KMS-11 (cell line): ENCODE measurements around the gene NEU1.

Experiments
- H2AFZ ChIP-seq: fragments of 200-600 bp; sonication (generic); 2 replicates; pipeline ENCODE4 v1.6.1; 2016; ENCODE audit warnings: antibody characterized with exemption, mixed run types, low read depth
- H3K27ac ChIP-seq: fragments of 200-600 bp; sonication (generic); 2 replicates; pipeline ENCODE4 v1.6.1; 2016; ENCODE audit warnings: mild to moderate bottlenecking, mixed run types
- H3K27me3 ChIP-seq: fragments of 200-600 bp; sonication (generic); 2 replicates; pipeline ENCODE4 v1.6.1; 2017; ENCODE audit warnings: mild to moderate bottlenecking, low read depth, mixed run types, moderate library complexity; ENCODE audit not compliant: insufficient read depth
- H3K36me3 ChIP-seq: fragments of 200-600 bp; sonication (generic); 2 replicates; pipeline ENCODE4 v1.6.1; 2017; ENCODE audit warnings: mild to moderate bottlenecking, mixed run types; ENCODE audit not compliant: insufficient read depth
- H3K4me1 ChIP-seq: fragments of 200-600 bp; sonication (generic); 2 replicates; pipeline ENCODE4 v1.6.1; 2016; ENCODE audit warnings: mild to moderate bottlenecking, low read depth, mixed run types; ENCODE audit not compliant: poor library complexity, severe bottlenecking
- H3K4me2 ChIP-seq: fragments of 200-600 bp; sonication (generic); 2 replicates; pipeline ENCODE4 v1.7.0; 2016; ENCODE audit warnings: mild to moderate bottlenecking, mixed run types
- H3K4me3 ChIP-seq: fragments of 200-600 bp; sonication (generic); IDR thresholded peaks from 2 replicates; pipeline ENCODE4 v1.6.1; 2017; ENCODE audit warnings: low read depth, low read length, mixed read lengths; ENCODE audit not compliant: insufficient read depth
- H3K79me2 ChIP-seq: fragments of 200-600 bp; sonication (generic); 2 replicates; pipeline ENCODE4 v1.6.1; 2016; ENCODE audit warnings: low read depth, mixed run types; ENCODE audit not compliant: insufficient read depth
- H3K9ac ChIP-seq: fragments of 200-600 bp; sonication (generic); 2 replicates; pipeline ENCODE4 v1.6.1; 2016; ENCODE audit warnings: mild to moderate bottlenecking, mixed run types
- H4K20me1 ChIP-seq: fragments of 200-600 bp; sonication (generic); 2 replicates; pipeline ENCODE4 v1.6.1; 2016; ENCODE audit warnings: mild to moderate bottlenecking, mixed run types; ENCODE audit not compliant: insufficient read depth
- TF ChIP-seq, protein P1 (sequence below): fragments of 200-600 bp; sonication (generic); conservative IDR thresholded peaks from 2 replicates; pipeline ENCODE4 v1.6.1; 2017; ENCODE audit warnings: low read depth, mild to moderate bottlenecking, antibody characterized with exemption, low read length, moderate library complexity, mixed read lengths

NEU1 gene

GRCh38 chr6:31877125-31877650 lies 14.6 kb upstream of the NEU1 start:
- Histone ChIP-seq H3K36me3 (no peaks in the 10 kb centered on the region), H2AFZ (no peak overlapping the region), H3K4me3 (no peak overlapping the region), H3K4me2 (no peak overlapping the region), H3K27ac (no peak overlapping the region), H3K79me2 (no peaks in the 10 kb centered on the region), H3K27me3 (no peaks in the 10 kb centered on the region), H3K9ac (no peak overlapping the region), H3K4me1 (peaks cover 10% of the 10 kb centered on the region), H4K20me1 (no peaks in the 10 kb centered on the region)
- TF ChIP-seq, protein P1, sequence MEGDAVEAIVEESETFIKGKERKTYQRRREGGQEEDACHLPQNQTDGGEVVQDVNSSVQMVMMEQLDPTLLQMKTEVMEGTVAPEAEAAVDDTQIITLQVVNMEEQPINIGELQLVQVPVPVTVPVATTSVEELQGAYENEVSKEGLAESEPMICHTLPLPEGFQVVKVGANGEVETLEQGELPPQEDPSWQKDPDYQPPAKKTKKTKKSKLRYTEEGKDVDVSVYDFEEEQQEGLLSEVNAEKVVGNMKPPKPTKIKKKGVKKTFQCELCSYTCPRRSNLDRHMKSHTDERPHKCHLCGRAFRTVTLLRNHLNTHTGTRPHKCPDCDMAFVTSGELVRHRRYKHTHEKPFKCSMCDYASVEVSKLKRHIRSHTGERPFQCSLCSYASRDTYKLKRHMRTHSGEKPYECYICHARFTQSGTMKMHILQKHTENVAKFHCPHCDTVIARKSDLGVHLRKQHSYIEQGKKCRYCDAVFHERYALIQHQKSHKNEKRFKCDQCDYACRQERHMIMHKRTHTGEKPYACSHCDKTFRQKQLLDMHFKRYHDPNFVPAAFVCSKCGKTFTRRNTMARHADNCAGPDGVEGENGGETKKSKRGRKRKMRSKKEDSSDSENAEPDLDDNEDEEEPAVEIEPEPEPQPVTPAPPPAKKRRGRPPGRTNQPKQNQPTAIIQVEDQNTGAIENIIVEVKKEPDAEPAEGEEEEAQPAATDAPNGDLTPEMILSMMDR, result no peak

- Histone ChIP-seq H3K4me3 (no peak overlapping the region), H3K4me1 (peaks cover 7% of the 10 kb centered on the region), H3K79me2 (no peaks in the 10 kb centered on the region), H3K27ac (no peak overlapping the region), H4K20me1 (no peaks in the 10 kb centered on the region), H3K36me3 (no peaks in the 10 kb centered on the region), H3K9ac (no peak overlapping the region), H3K4me2 (no peak overlapping the region), H3K27me3 (no peaks in the 10 kb centered on the region), H2AFZ (no peak overlapping the region)
- TF ChIP-seq, protein P1, result no peak
Observed at GRCh38 chr6:31876357-31876756, 13.7 kb upstream of the NEU1 start.

- Histone ChIP-seq H3K79me2 (no peaks in the 10 kb centered on the region), H3K4me1 (peaks cover 7% of the 10 kb centered on the region), H2AFZ (no peak overlapping the region), H3K27ac (no peak overlapping the region), H3K4me2 (no peak overlapping the region), H3K9ac (no peak overlapping the region), H3K36me3 (no peaks in the 10 kb centered on the region), H4K20me1 (no peaks in the 10 kb centered on the region), H3K4me3 (no peak overlapping the region), H3K27me3 (no peaks in the 10 kb centered on the region)
- TF ChIP-seq, protein P1, result no peak
Observed at GRCh38 chr6:31875877-31876276, 13.3 kb upstream of the NEU1 start.

GRCh38 chr6:31874836-31875572 lies 12.4 kb upstream of the NEU1 start:
- H2AFZ ChIP-seq, result no peak overlapping the region
- no peak overlapping the region for H3K9ac ChIP-seq
- TF ChIP-seq, protein P1, result no peak
- H3K4me3 ChIP-seq, result no peak overlapping the region
- no peak overlapping the region for H3K4me2 ChIP-seq
- H3K79me2 ChIP-seq, result no peaks in the 10 kb centered on the region
- H4K20me1 ChIP-seq, result no peaks in the 10 kb centered on the region
- H3K36me3 ChIP-seq, result no peaks in the 10 kb centered on the region
- no peak overlapping the region for H3K27ac ChIP-seq
- no peaks in the 10 kb centered on the region for H3K27me3 ChIP-seq
- peaks cover 7% of the 10 kb centered on the region for H3K4me1 ChIP-seq
